ENCODE data around the gene GNAZ.

The GNAZ gene

GRCh38 chr22:23098718-23099530 lies 28.6 kb downstream of the GNAZ start:
- Mint-ChIP-seq H3K4me3 (no peak overlapping the region), H3K27me3 (no peaks in the 10 kb centered on the region), H3K27ac (no peak overlapping the region), H3K4me1 (ENCODE audit: low read depth) (no peaks in the 10 kb centered on the region), H3K36me3 (no peaks in the 10 kb centered on the region), H3K9me3 (ENCODE audit: low read depth) (no peaks in the 10 kb centered on the region)

- no peaks in the 10 kb centered on the region for H3K4me1 Mint-ChIP-seq (ENCODE audit: low read depth)
- no peak overlapping the region for H3K27ac Mint-ChIP-seq
- no peak overlapping the region for H3K4me3 Mint-ChIP-seq
- H3K27me3 Mint-ChIP-seq = no peaks in the 10 kb centered on the region
- no peaks in the 10 kb centered on the region for H3K36me3 Mint-ChIP-seq
- no peaks in the 10 kb centered on the region for H3K9me3 Mint-ChIP-seq (ENCODE audit: low read depth)
Observed at GRCh38 chr22:23099531-23099804, 29.1 kb downstream of the GNAZ start.

- no peaks in the 10 kb centered on the region for H3K9me3 Mint-ChIP-seq (ENCODE audit: low read depth)
- H3K36me3 Mint-ChIP-seq = no peaks in the 10 kb centered on the region
- no peaks in the 10 kb centered on the region for H3K27me3 Mint-ChIP-seq
- H3K4me3 Mint-ChIP-seq = no peak overlapping the region
- no peaks in the 10 kb centered on the region for H3K4me1 Mint-ChIP-seq (ENCODE audit: low read depth)
- no peak overlapping the region for H3K27ac Mint-ChIP-seq
Observed at GRCh38 chr22:23100124-23100801, 29.9 kb downstream of the GNAZ start.

DNA sequence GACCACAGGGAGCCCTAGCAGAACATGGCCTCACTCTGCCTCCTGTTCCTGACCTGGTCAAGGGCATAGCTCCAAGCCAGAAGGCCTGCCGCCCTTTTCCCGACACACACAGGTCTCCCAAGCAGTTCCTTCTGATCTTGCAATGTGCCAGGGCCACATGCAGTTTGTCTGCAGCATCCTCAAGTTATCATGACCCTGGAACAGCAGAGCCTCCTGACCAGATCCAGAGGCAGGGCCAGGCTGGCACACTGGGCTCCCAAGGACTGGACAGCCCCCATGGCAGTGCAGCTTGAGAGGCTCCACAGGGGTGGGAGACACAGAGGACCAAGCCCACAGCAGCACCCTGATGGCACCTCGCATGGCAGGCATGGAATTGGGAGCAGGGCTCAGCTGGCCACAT lies 31.2 kb downstream of the GNAZ start:
- Mint-ChIP-seq H3K4me1 (ENCODE audit: low read depth) (no peaks in the 10 kb centered on the region), H3K27me3 (no peaks in the 10 kb centered on the region), H3K4me3 (no peak overlapping the region), H3K36me3 (no peaks in the 10 kb centered on the region), H3K27ac (no peak overlapping the region), H3K9me3 (ENCODE audit: low read depth) (no peaks in the 10 kb centered on the region)

DNA sequence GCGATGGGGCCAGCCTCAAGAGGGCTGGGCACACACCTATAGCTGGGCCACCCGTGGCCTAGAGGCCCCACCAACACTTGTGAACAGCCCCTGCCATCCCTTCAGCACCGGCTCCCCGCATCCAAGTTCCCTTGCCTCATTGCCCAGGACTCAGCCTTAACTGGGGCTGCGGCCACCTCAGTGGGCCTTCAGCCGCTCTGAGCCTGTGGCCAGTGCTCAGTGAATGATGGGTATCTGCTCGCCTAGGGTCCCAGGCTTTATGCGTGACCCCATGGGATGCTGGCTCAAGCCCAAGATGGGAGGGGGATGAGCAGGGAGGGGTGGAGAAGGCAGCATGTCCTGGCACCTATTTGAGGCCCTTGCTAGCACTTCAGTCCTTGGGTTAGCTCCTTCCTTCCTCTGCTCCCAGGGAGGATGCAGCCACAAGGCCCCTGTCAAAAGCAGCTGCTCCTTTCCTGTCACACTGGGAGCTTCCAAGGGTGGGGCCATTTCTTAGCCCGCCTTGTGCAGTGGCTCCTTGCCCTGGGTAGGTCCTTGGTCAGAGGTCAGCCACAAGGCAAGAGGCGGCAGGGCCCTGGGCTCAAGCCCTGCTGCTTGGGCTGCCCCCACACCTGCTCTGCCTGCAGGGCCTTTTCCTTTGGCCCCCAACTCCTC lies 31.8 kb downstream of the GNAZ start:
- no peaks in the 10 kb centered on the region for H3K36me3 Mint-ChIP-seq
- H3K9me3 Mint-ChIP-seq (ENCODE audit: low read depth) = no peaks in the 10 kb centered on the region
- H3K4me3 Mint-ChIP-seq = no peak overlapping the region
- no peak overlapping the region for H3K27ac Mint-ChIP-seq
- no peaks in the 10 kb centered on the region for H3K27me3 Mint-ChIP-seq
- H3K4me1 Mint-ChIP-seq (ENCODE audit: low read depth) = no peaks in the 10 kb centered on the region

DNA sequence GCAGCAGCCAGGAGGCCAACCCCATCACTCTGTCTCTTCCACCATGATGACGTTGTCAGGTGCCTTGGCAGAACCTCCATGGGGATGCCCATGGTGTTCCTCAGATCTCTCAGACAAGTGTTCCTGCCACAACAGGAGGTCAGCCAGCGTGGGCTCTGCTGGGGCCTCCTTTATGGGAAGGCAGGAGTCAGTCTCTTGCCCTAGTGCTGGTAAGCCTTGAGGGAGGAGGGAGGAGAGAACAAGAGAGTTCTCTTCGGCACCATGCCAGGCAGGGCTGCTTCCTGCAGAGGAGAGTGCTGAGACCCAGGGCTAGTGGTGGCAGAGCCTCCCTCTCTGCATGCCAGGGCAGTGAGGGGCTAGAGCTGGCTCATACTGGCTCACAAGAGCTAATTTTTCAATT lies 32.5 kb downstream of the GNAZ start:
- no peaks in the 10 kb centered on the region for H3K36me3 Mint-ChIP-seq
- no peaks in the 10 kb centered on the region for H3K9me3 Mint-ChIP-seq (ENCODE audit: low read depth)
- no peaks in the 10 kb centered on the region for H3K27me3 Mint-ChIP-seq
- H3K4me3 Mint-ChIP-seq = no peak overlapping the region
- H3K4me1 Mint-ChIP-seq (ENCODE audit: low read depth) = no peaks in the 10 kb centered on the region
- no peak overlapping the region for H3K27ac Mint-ChIP-seq

GRCh38 chr22:23103199-23103954 lies 33.1 kb downstream of the GNAZ start:
- Mint-ChIP-seq H3K27ac (no peak overlapping the region), H3K4me3 (no peak overlapping the region), H3K4me1 (ENCODE audit: low read depth) (no peaks in the 10 kb centered on the region)

DNA sequence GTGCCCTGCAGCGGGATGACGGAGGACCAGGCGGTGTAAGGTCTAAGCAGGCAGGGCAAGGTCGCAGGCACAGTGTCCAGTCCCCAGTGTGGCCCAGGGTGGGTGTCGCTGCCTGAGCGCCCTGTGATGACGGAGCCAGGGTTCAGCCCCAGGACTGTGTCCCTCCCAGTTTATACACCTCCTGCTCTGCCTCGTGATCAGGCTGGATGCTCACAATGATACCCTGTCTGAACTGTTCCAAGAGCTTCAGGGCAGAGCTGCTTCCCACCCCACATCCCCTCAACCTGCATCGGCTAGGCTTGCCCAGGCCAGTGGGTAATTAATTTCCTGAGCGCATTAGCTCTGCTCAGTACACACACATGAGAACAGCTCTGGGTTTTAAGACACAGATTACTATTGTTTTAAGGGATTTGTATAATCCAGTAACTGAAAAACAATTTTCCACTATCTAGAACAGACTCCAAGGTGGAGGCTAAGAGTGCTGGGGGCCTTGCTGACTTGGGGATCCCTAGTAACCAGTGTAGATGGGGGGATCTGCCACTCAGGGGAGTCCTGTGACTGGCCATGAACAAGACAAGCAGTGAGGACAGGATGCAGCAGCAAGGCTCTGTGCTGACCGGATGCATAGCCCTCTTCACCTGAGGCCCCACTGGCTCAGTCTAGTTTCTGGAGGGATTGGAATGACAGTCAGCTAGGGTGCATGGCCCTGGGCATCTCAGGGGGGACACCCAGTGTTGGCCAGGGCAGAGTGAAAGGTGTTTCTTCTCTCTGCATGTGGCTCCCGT lies 34.1 kb downstream of the GNAZ start:
- H3K27ac Mint-ChIP-seq = no peak overlapping the region
- no peaks in the 10 kb centered on the region for H3K9me3 Mint-ChIP-seq (ENCODE audit: low read depth)
- no peaks in the 10 kb centered on the region for H3K27me3 Mint-ChIP-seq
- H3K4me1 Mint-ChIP-seq (ENCODE audit: low read depth) = no peaks in the 10 kb centered on the region
- H3K4me3 Mint-ChIP-seq = no peak overlapping the region
- no peaks in the 10 kb centered on the region for H3K36me3 Mint-ChIP-seq

More at GRCh38 chr22:23103199-23103954, 33.1 kb downstream of the GNAZ start:
- Mint-ChIP-seq H3K27me3 (no peaks in the 10 kb centered on the region), H3K9me3 (ENCODE audit: low read depth) (no peaks in the 10 kb centered on the region), H3K36me3 (no peaks in the 10 kb centered on the region)

DNA sequence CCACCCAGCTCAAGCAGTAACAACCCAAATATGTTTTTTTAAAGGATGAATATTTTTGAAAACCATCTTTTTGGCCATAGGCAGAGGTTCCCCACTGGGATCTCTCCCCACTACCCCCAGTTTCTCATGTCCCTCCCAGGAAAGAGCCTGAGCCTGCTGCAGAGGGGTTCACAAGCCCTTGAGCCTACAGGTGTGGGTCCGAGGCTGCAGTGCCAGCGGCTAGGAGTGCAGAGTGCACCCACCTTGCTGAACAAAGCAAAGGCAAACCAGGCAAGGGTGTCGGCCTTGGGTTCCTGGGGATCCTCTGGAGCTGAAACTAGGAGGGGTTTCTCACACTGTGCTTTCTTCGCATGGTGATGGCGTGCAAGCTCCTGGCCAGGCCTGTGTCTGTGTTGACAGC lies 35.0 kb downstream of the GNAZ start:
- no peaks in the 10 kb centered on the region for H3K9me3 Mint-ChIP-seq (ENCODE audit: low read depth)
- no peaks in the 10 kb centered on the region for H3K4me1 Mint-ChIP-seq (ENCODE audit: low read depth)
- no peak overlapping the region for H3K27ac Mint-ChIP-seq
- no peaks in the 10 kb centered on the region for H3K27me3 Mint-ChIP-seq
- H3K36me3 Mint-ChIP-seq = no peaks in the 10 kb centered on the region
- no peak overlapping the region for H3K4me3 Mint-ChIP-seq

- no peak overlapping the region for H3K27ac Mint-ChIP-seq
Observed at GRCh38 chr22:23105919-23106318, 35.6 kb downstream of the GNAZ start.

GRCh38 chr22:23106344-23106743 lies 36.0 kb downstream of the GNAZ start:
- H3K9me3 Mint-ChIP-seq (ENCODE audit: low read depth) = no peaks in the 10 kb centered on the region
- no peak overlapping the region for H3K4me3 Mint-ChIP-seq
- H3K27me3 Mint-ChIP-seq = no peaks in the 10 kb centered on the region
- H3K36me3 Mint-ChIP-seq = no peaks in the 10 kb centered on the region
- no peaks in the 10 kb centered on the region for H3K4me1 Mint-ChIP-seq (ENCODE audit: low read depth)
- H3K27ac Mint-ChIP-seq = no peak overlapping the region

More at GRCh38 chr22:23105919-23106318, 35.6 kb downstream of the GNAZ start:
- Mint-ChIP-seq H3K36me3 (no peaks in the 10 kb centered on the region), H3K27me3 (no peaks in the 10 kb centered on the region), H3K9me3 (ENCODE audit: low read depth) (no peaks in the 10 kb centered on the region), H3K4me3 (no peak overlapping the region), H3K4me1 (ENCODE audit: low read depth) (no peaks in the 10 kb centered on the region)

DNA sequence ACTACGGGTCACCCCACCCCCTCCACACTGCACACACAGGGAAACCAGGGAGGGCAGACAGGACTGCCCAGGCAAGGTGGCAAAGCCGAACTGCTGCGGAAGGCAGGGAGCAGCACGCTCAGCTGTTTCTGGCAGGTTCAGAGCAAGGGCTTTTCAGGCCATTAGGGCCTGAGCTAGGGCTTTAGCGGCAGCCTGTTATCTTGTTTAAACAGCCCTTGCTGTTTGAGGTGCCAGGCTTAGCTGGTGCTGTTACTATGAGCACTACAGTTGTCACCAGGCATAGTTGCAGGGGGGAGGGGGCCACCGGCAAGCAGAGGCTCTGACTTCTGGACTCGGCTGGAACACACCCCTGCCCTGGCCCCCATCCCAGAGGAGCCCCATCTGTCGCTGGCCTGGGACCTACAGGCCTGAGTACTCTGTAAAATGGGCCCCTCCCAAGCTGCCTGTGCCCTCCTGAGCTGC lies 36.6 kb downstream of the GNAZ start:
- H3K4me1 Mint-ChIP-seq (ENCODE audit: low read depth) = no peaks in the 10 kb centered on the region
- no peak overlapping the region for H3K27ac Mint-ChIP-seq
- H3K9me3 Mint-ChIP-seq (ENCODE audit: low read depth) = no peaks in the 10 kb centered on the region
- no peak overlapping the region for H3K4me3 Mint-ChIP-seq
- H3K27me3 Mint-ChIP-seq = no peaks in the 10 kb centered on the region
- H3K36me3 Mint-ChIP-seq = no peaks in the 10 kb centered on the region

DNA sequence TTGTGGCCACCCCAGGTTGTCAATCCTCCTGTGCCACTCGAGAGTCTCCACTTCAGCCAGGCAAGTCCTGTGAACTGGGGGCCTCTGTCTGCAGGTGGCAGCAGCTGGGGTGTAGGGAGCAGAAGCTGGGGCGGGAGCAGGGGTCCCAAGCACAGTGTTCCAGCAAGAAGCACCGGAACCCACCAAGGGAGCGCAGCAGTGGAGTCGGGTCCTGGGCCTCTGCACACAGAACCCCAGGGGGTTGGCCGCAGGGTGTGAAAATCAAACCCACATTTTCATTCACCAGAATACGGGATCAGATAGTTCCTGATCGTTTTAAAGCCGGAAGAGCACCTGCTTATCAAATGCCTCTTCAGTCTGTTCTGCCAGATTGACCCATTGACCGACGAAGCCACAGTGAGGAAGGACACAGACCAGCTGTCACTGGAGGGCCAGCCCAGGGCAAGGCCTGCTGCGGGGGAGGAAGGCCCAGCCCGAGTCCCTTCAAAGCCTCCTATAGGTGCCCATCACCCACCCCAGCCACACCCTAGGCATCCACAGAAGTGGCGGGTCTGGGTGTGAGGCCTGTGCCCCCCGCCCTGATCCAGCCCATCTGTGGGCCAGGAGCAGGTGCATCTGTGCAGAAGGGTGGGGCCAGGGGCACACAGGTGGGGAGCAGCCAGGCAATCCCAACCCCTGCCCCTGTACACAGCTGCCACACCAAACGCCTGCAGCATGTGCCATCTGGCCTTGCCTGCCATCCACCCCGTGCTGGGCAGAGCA lies 37.3 kb downstream of the GNAZ start:
- Mint-ChIP-seq H3K27me3 (no peaks in the 10 kb centered on the region), H3K9me3 (ENCODE audit: low read depth) (no peaks in the 10 kb centered on the region), H3K36me3 (no peaks in the 10 kb centered on the region), H3K27ac (no peak overlapping the region), H3K4me3 (no peak overlapping the region), H3K4me1 (ENCODE audit: low read depth) (no peaks in the 10 kb centered on the region)
